Mesenteric fat pad (tissue), 1 donor: ENCODE measurements around the gene MOB3B. TPM values are rescaled to one million over a fixed set of nuclear protein-coding genes. Genes with fewer than 3 reads are reported as not detected.

Experiments used
- DNase-seq: peaks from one replicate; pipeline ENCODE4 v3.0.0-alpha.2; 2020; ENCODE audit warnings: low spot score
- total RNA-seq: library from RNA; stranded (reverse); fragmentation: NEBNext Ultra II Directional; extraction: Animal tissue kit (Norgen Biotek cat#: 25700); gene quantifications from one replicate; pipeline ENCODE4 v1.2.1, GENCODE V29; 2021
- donor health status: DM: yes; HTN: yes; CAD: no.

The MOB3B gene
- total RNA-seq, 1 donor from 2014 or later, result 3.8 TPM

GRCh38 chr9:27369591-27369990 is 160.0 kb downstream of the MOB3B start:
- DNase-seq, result no peak

- no peak for DNase-seq
Measured at GRCh38 chr9:27368316-27368985, 161.2 kb downstream of the MOB3B start.

GRCh38 chr9:27367921-27368315 is 161.7 kb downstream of the MOB3B start:
- DNase-seq, result no peak

DNA sequence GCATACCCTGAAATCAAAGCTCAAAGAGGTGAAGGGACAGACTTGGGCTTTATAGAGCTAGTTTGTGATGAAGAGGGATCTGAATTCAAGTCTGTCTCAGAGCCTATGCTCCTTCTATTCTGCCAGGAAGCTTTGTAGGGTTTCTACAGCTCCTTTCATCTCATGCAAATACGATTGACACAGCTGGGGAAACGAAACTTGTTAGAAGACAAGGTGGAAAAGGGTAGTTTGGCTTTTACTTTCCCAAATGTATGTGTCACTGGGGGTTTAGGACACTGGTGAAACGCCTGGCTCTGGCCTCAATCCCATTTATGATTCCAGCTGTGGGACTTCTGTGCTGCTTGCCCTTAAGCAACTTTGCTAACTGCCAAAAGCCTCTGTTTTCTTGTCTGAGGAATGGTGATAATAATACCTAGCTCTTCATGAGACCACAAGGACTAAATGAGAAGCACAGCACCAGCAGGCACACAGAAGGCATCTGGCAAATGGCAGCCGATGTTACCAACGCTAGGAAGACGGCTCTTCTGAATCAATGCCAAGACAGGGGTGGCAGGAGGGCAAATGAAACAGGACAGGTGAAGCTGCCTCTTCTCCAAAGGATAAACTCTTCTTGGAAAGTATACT is 162.3 kb downstream of the MOB3B start:
- no peak for DNase-seq

GRCh38 chr9:27365707-27366376 is 163.8 kb downstream of the MOB3B start:
- no peak for DNase-seq

DNA sequence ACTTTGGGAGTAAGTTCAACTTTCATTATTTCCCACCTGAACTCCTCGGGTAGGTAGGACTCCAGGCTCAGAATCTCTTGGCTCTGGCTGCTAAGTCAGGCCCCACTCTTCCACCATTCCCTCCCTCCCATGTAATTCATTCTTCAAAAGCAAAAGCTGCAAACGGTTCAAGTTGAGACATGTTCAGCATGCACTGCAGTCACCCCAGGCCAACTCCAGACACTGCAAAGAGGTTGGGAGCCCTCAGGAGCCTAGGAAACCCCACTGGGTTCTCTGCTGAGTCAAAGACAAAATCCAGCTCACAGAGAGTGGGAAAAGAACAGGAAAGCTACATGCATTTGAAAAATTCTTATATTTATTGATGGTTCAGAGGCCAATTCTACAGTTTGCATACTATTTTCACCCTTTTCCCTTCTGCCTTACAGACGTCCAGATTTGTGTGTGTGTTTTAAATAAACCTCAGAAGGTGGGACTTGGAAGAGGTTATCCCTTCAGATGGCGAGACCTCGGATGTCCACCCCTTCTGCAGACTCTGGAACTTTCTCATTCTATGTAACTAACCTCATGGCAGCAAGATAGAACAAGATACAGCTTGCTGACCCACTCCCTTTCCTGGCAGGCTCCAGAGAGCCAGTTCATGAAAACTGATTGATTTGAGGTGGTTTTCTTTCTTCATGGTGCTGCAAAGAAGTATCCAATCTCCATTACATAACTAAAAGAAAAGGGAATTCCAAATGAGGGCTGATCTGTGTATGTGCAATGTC is 167.0 kb downstream of the MOB3B start:
- DNase-seq, result no peak

- DNase-seq, result no peak
Measured at GRCh38 chr9:27361492-27361891, 168.1 kb downstream of the MOB3B start.

DNA sequence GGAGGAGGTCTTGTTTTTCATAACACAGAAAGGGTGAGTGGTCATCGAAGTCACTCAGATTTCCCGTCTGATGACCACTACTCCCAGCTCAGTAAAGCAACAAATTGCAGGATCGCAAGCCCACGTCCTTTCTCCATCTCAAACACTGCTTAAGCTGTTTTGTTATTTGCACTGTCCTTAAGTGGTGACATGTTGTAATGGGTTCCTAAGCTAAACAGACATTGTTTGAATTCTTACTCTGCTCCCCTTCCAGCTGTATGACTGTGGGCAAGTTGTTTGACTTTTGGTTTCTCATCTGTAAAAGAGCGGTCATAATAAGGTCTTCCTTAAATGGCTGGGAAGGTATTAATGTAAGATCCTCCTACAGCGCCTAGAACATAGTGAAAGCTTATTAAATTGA is 169.9 kb downstream of the MOB3B start:
- DNase-seq, result no peak

DNA sequence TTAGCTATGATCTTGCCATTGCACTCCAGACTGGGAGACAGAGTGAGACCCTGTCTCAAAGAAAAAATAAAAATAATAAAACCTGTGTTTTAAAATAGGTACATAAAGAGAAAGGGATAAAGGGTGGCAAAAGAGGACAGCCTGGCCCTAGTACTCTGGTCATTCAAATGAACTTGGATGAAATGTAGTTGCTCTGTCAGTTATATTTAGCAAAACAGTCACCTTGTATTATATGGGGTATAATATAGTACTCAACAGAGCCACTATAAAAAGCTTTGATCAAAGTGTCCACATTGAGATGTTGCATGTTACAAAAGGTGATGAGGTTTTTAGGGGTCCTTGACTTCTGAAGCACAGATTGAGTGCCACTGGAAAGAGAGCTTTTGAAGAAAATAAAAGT is 171.6 kb downstream of the MOB3B start:
- DNase-seq, result no peak

DNA sequence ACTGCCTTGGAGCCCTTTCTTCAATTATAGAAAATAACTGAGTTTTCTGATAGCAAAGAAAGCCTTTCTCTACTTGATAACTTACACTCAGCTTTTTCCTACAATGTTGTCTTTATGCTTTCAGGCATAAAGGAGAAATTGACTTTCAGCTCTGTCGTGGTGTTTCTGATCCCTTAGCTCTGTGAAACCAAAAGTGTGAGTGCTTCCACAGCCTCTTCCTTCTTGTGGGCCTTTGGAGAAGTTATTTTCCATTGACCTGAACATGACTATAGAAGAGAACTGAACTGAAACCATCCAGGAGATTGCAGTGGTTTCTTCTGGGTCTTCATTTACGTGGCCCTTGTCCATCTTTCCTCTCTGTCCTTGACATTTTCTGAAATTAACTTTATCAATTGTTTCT is 173.2 kb downstream of the MOB3B start:
- DNase-seq, result no peak

- no peak for DNase-seq
Measured at GRCh38 chr9:27355166-27355565, 174.4 kb downstream of the MOB3B start.

DNA sequence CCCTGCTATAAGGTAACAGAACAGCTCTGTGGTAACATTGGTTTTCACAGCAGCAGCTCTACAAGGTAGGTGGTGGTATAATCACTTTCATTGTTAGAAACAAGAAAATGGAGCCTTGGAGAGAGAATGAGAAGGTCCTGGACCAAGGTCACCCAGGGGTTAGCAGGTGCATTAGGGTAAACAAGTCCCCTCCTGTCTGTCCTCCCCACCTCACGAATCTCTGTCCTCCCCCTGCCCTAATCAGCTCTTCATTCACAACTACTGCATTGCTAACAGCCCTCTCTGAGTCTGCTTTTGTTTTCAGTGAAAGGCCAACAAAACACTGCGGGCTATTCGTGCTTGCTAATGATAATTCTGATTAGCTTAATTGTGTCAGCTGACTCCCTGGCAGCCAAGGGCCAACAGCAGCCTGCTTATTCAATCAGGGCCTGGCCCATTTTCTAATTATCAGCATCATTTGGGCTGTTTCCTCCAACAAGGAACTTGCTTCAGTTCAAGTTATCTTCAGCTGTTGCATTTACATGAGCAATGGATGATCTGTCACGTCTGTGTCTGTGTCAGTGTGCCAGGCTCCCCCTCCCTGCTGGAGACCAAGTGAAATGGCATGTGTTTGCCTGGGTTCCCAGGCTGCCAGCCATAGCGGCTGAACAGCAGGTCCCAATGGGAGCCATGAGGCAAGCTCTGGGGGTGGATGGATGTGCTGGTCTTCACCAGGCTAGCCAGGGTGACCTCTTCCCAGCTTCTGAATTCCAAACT is 176.0 kb downstream of the MOB3B start:
- DNase-seq, result no peak

DNA sequence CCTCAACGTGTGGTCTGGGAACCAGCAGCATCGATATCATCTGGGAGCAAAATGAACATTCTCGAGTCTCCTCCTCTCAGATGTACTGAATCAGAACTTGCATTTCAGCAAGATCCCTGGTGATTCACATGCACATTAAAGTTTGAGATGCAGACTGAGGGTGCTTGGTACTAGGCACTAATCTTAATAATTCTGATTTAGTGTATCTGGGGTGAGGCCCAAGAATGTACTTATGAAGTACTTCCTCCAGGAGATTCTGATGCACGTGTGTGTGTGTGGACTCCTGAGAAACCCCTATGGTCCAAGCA is 176.5 kb downstream of the MOB3B start:
- DNase-seq, result no peak

GRCh38 chr9:27352457-27353165 is 177.0 kb downstream of the MOB3B start:
- DNase-seq, result no peak

DNA sequence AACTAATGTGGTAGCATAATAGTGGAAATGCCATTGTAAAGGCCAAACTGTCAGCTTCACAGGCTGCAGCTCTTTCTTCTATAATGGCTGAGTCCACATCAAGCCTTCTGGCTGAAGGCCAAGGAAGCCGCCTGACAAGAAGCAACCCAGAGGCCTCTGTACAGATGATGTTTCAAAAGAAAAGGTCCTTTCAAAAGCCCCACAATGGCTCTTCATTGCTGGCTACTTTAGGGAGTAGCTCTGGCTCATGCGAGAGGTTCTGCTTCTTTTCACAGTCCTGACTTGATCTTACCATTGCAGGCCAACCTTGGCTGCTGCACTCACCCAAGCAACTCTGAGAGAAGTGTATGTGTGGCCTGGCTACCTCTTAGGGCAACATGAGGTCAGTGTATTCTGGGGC is 178.2 kb downstream of the MOB3B start:
- DNase-seq, result no peak

DNA sequence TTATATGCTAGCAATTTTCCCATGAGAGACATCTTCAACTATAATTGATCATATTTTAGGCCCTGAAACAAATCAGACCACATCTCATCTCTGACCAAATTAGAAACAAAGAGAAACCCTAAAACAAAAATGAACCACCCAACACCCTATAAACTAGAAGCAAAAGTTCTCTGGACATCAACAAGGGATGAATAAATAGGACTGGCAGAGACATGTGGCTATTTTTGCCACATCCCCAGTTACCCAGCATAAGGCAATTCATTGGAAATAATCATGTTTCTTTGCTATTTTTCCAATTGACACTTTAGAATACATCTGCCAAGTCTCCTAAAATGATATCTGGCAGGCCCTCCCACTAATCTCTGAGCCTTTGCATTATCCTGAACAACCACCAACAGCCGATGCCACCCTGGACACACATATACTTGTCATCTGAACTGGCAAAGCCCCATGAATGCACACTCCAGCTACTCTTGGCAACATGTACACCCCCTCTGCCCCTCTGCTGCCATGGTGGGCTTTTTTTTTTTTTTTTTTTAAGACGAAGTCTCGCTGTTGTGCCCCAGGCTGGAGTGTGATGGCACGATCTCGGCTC is 179.1 kb downstream of the MOB3B start:
- no peak for DNase-seq

- DNase-seq, result no peak
Measured at GRCh38 chr9:27349698-27350080, 179.9 kb downstream of the MOB3B start.

DNA sequence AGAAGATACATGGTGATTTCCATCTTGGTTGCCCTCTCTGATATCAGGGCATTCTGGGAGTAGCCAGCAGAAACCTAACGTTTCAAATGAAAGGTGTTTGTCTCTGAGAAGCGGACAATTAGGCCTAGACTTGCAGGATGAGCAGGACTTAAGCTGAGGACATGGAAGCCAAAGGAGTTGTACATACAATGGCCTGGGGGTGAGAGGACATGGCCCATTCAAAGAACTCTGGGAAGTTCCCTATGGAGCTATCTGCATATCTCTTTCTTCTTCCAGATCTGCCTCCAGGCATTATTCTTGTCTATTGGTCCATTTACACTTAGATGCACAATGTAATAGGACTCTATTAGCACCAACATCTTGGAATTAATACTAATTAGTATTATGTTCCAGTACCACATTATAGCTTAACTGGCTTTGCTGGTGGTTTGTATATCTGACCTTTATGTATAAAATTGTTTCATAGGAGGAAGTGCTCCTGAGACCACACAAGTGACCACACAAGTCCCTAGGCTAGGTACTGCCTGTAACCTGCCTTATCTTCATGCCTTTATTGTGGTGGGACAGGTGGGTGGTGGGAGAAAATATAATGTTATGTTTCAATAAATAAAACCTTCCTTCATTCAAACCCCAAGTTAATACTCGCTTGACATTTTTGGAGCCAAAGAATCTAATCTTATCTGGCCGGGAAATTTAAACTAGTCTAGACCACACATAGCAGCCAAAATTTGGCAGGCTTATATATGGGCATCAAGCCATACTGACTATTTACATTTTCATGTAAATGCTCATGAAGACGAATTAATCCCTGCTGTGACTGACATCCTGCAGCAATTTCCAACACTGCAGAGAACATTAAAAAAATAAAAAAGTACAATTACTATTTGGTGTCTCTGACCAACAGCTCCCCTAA is 180.6 kb downstream of the MOB3B start:
- no peak for DNase-seq

- no peak for DNase-seq
Measured at GRCh38 chr9:27347889-27348288, 181.7 kb downstream of the MOB3B start.
